ENCODE measurements around the gene TPCN2. TPM values are rescaled to one million over a fixed set of nuclear protein-coding genes. Genes with fewer than 3 reads are reported as not detected.

TPCN2 gene
- total RNA-seq, 4 donors from 2014 or later, result 1.4 to 4.1 (median 3.3) TPM

DNA sequence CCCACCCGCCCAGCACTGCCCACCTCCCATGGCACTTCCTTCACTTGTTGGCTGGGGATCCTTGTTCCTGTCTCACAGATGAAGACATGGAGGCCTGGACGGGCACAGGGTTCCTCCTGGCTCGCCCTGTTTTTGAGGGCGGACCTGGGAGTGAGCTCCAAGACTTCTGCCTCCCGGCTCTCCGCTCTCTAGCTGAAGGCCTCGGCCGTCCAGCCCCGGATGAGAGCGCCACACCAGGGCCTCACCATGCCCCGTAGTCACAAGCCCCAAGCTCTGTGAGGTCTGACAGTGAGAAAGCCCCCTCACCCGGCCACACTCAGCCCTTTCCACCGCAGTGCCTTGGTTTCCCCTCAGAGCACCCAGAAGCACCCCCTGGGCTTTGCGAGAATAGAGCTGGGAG lies 9.1 kb downstream of the TPCN2 start:
- intact Hi-C loops (cut with DNase I; ENCODE audit: low total_unique reads), result no loop called here
- H3K9me3 ChIP-seq, result no peaks in the 10 kb centered on the region
- H3K36me3 ChIP-seq, result peaks cover 0 to 13% of the 10 kb centered on the region in 2 donors
- H3K4me3 ChIP-seq, result no peak overlapping the region
- H3K4me1 ChIP-seq, result no peaks in the 10 kb centered on the region
- no peak overlapping the region for H3K27ac ChIP-seq
- no peaks in the 10 kb centered on the region for H3K27me3 ChIP-seq
- no peak for TF ChIP-seq POLR2A (IDR thresholded peaks at IDR 0.05)
- TF ChIP-seq, protein P1, sequence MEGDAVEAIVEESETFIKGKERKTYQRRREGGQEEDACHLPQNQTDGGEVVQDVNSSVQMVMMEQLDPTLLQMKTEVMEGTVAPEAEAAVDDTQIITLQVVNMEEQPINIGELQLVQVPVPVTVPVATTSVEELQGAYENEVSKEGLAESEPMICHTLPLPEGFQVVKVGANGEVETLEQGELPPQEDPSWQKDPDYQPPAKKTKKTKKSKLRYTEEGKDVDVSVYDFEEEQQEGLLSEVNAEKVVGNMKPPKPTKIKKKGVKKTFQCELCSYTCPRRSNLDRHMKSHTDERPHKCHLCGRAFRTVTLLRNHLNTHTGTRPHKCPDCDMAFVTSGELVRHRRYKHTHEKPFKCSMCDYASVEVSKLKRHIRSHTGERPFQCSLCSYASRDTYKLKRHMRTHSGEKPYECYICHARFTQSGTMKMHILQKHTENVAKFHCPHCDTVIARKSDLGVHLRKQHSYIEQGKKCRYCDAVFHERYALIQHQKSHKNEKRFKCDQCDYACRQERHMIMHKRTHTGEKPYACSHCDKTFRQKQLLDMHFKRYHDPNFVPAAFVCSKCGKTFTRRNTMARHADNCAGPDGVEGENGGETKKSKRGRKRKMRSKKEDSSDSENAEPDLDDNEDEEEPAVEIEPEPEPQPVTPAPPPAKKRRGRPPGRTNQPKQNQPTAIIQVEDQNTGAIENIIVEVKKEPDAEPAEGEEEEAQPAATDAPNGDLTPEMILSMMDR (IDR thresholded peaks at IDR 0.05 in 4 of 5, conservative IDR thresholded peaks at IDR 0.05 in 1 of 5), result no peak
- in situ Hi-C loops (cut with MboI; ENCODE audit: low sequenced_read_pairs in 4 of 4), result no loop called here
- ATAC-seq (no peak), DNase-seq (no peak)

DNA sequence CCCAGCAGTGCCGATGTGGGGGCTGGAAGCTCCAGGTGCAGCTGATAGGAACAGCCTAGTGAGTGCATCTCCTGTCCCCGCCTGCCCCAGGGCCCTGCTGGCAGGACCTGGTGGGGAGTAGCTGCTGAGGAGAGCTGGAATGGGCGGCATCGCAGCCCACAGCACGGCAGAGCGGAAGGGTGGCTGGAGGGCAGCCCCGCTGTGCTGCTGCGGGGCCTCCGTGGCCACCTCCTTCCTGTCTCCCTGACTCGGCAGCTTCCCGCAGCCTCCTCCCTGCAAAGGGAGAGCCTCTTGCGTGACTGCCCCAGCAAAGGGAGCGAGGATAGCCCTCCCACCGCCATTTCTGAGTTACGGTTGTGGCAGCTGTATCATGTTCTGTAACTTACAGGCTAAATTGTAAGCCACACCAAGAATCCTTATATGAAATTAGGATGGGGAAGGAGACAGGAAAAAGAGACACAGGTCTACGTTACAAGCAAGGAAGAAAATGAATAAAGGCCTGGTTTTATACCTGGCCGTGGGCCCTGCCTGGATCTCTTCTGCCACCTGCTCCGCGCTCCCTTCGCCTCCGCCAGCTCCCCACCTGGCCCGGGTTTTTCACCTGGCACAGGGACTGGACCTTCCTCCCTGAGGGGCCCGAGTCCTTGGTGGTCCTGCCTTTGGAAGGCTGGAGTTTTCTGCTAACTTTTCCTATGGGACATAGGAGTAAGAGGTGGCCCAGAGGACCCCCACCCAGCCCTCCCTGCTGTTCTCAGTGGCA lies 10.0 kb downstream of the TPCN2 start:
- peaks cover 0 to 21% of the 10 kb centered on the region in 2 donors for H3K36me3 ChIP-seq
- no peak overlapping the region for H3K27ac ChIP-seq
- DNase-seq (no peak), ATAC-seq (no peak)
- no peaks in the 10 kb centered on the region for H3K27me3 ChIP-seq
- in situ Hi-C loops (cut with MboI; ENCODE audit: low sequenced_read_pairs in 4 of 4) (no loop called here), intact Hi-C loops (cut with DNase I; ENCODE audit: low total_unique reads) (no loop called here)
- no peaks in the 10 kb centered on the region for H3K9me3 ChIP-seq
- H3K4me3 ChIP-seq, result no peak overlapping the region
- no peaks in the 10 kb centered on the region for H3K4me1 ChIP-seq
- TF ChIP-seq, protein P1 (IDR thresholded peaks at IDR 0.05 in 4 of 5, conservative IDR thresholded peaks at IDR 0.05 in 1 of 5), result no peak
- TF ChIP-seq POLR2A (IDR thresholded peaks at IDR 0.05), result no peak

DNA sequence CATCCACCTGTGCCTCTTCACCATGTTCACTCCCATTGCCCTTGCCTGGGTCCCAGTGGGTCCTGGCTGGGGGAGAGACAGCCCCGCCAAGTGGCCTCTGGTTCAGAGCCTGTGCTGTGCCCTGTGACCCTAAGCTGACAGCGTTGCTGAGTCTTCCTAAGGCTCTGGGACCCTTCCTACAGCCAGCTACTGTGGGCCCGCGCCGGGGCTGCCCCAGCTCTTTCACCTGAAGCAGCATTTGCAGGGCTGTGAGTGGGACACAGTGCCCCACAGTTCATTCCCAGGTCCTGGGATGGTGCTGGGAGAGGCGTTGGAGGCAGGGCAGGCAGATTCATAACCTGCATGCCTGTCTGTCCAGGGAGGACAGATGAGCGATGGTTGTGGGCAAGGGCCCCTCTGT lies 10.7 kb downstream of the TPCN2 start:
- no peak for TF ChIP-seq POLR2A (IDR thresholded peaks at IDR 0.05)
- TF ChIP-seq, protein P1 (IDR thresholded peaks at IDR 0.05 in 4 of 5, conservative IDR thresholded peaks at IDR 0.05 in 1 of 5), result no peak

DNA sequence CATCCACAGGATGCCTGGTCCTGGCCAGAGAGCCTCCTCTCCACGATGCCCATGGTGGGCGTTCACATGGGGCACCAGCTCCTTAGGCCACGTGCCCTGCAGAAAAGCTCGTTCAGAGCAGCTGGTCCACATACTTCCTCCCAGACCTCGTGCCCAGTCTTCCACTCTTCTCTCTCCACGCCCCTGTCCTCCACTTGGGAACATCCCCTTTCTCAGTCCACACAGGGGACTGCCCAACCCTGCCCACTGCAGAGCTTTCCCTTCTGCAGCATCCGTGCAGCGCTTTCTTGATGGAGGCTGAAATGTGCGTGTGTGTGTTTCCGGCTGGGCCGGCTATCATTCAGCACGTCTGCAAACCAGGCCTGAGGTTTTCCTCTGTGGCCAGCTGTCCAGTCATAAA lies 11.3 kb downstream of the TPCN2 start:
- peaks cover 0 to 19% of the 10 kb centered on the region in 2 donors for H3K36me3 ChIP-seq
- no peak overlapping the region for H3K27ac ChIP-seq
- TF ChIP-seq, protein P1 (IDR thresholded peaks at IDR 0.05 in 4 of 5, conservative IDR thresholded peaks at IDR 0.05 in 1 of 5), result no peak
- TF ChIP-seq POLR2A (IDR thresholded peaks at IDR 0.05), result no peak
- no peak overlapping the region for H3K4me3 ChIP-seq
- in situ Hi-C loops (cut with MboI; ENCODE audit: low sequenced_read_pairs in 4 of 4) (no loop called here), intact Hi-C loops (cut with DNase I; ENCODE audit: low total_unique reads) (no loop called here)
- no peaks in the 10 kb centered on the region for H3K4me1 ChIP-seq
- no peak for DNase-seq
- no peaks in the 10 kb centered on the region for H3K27me3 ChIP-seq
- H3K9me3 ChIP-seq, result no peaks in the 10 kb centered on the region
- ATAC-seq, result no peak

More for the DNA sequence above, 10.7 kb downstream of the TPCN2 start:
- H3K27ac ChIP-seq, result no peak overlapping the region
- H3K27me3 ChIP-seq, result no peaks in the 10 kb centered on the region
- no peaks in the 10 kb centered on the region for H3K9me3 ChIP-seq
- H3K4me3 ChIP-seq, result no peak overlapping the region
- H3K36me3 ChIP-seq, result peaks cover 0 to 22% of the 10 kb centered on the region in 2 donors
- no peak for DNase-seq
- no peak for ATAC-seq
- H3K4me1 ChIP-seq, result no peaks in the 10 kb centered on the region
- in situ Hi-C loops (cut with MboI; ENCODE audit: low sequenced_read_pairs in 4 of 4) (no loop called here), intact Hi-C loops (cut with DNase I; ENCODE audit: low total_unique reads) (no loop called here)

Measured in gastrocnemius medialis (tissue), 4 donors.